GM19328 (cell line): ENCODE data around the gene KLHL35.
"Not testable (repeated sequence)": the region's sequence is repeated elsewhere in the genome, so short reads cannot be mapped to it uniquely, and the experiment has no call there.

Experiments used
- ATAC-seq: cut with Tn5 transposase; IDR thresholded peaks from one replicate; pipeline ENCODE4 v1.9.1; 2021; ENCODE audit warnings: mild to moderate bottlenecking, moderate library complexity; ENCODE audit not compliant: unreplicated experiment

KLHL35 gene

DNA sequence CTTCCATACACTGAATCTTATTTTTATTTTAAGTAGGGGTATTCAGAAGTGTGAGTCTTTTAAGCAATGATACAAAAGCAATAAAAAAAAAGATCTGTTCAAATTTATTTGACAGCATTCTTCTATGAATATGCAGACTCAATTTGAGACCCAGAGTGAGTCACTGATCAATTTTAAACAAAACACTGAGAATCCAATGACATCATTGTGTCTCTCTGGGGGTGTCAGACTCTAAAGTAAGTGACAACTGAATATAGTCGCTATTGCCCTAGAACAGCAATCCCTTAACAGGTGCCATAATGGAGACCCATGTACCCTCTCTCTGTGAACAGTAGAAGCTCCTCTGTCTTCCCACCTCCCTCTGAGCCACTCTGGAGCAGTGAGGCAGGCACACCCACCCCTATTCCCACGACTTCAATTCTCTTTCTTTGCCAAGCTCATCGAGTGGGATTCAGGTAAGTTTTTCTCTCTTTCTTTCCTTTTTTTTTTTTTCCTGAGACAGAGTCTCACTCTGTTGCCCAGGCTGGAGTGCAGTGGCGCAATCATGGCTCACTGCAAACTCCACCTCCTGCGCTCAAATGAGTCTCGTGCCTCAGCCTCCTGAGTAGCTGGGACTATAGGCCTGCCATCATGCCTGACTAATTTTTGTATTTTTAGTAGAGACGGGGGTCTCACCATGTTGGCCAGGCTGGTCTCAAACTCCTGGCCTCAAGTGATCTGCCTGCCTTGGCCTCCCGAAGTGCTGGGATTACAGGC is 38.7 kb downstream of the KLHL35 start:
- no peak for ATAC-seq

GRCh38 chr11:75389925-75390324 is 43.1 kb downstream of the KLHL35 start:
- no peak for ATAC-seq

GRCh38 chr11:75389276-75389605 is 43.8 kb downstream of the KLHL35 start:
- ATAC-seq, result no peak

- no peak for ATAC-seq
Measured at GRCh38 chr11:75388386-75389275, 44.4 kb downstream of the KLHL35 start.

GRCh38 chr11:75387736-75388294 is 45.2 kb downstream of the KLHL35 start:
- ATAC-seq, result no peak

GRCh38 chr11:75386942-75387630 is 45.9 kb downstream of the KLHL35 start:
- no peak for ATAC-seq

DNA sequence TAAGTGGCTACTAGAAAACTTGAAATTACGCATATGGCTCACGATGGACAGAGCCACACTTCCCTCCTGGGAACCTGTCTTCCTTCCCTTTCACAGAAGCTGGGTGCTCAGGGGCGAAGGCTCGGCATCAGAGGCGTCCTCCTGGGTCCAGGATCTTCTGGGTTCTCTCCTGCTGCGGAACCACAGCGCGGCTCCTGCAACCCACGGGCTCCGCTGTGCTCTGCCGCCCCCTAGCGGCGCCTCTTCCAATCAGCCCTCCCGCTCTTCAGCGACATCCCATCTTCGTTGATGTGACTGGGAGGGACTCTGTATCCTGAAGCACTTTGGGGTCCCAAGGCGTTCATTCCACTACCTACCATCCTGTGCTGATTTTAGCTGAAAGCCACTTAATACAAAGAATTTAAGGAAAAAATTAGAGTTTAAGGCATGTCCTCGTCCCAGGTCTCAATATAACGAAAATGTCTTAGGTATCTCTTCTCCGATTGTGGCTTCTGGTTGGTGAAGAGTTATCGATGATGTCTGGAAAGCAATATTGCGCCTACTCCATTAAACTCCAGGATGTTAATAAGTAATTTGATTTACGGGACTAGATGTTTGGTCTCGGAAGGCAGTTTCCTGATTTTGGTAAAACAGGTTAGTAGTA is 48.4 kb downstream of the KLHL35 start:
- ATAC-seq, result no peak

DNA sequence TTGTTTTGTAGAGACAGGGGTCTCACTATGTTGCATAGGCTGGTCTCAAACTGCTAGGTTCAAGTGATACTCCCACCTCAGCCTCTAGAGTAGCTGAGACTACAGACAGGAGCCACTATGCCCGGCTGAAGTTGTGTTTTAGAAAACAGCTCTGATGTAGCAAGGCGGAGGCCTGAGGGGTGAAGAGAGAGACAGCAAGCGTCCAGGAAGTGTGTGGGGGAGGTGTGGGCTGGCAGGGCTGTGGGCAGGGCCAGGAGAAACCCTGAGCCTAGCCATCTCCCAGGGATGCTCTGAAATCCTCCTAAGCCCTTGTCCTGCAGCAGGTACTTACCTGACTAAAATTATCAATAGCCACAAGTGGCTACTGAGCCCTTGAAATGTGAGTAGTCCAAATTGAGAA is 49.8 kb downstream of the KLHL35 start:
- ATAC-seq, result no peak

- no peak for ATAC-seq
Measured at GRCh38 chr11:75380716-75381420, 52.1 kb downstream of the KLHL35 start.

- ATAC-seq, result no peak
Measured at GRCh38 chr11:75380245-75380644, 52.8 kb downstream of the KLHL35 start.

GRCh38 chr11:75378776-75379175 is 54.2 kb downstream of the KLHL35 start:
- ATAC-seq, result not testable (repeated sequence)

- no peak for ATAC-seq
Measured at GRCh38 chr11:75376175-75376574, 56.8 kb downstream of the KLHL35 start.

DNA sequence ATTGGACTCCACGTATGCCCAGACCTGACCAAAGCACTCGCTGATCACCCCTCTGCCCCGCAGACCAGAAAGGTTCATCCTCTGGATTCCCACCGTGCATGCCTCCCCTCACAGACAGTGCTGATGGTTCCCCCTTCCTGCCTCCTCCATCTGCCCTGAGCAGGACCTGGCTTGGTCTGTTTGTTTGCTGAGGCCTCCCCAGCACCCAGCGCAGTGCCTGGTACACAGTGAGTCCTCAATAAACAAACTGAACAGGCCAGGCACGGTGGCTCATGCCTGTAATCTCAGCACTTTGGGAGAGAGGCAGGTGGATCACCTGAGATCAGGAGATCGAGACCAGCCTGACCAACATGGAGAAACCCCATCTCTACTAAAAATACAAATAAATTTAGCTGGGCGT is 57.4 kb downstream of the KLHL35 start:
- ATAC-seq, result no peak

DNA sequence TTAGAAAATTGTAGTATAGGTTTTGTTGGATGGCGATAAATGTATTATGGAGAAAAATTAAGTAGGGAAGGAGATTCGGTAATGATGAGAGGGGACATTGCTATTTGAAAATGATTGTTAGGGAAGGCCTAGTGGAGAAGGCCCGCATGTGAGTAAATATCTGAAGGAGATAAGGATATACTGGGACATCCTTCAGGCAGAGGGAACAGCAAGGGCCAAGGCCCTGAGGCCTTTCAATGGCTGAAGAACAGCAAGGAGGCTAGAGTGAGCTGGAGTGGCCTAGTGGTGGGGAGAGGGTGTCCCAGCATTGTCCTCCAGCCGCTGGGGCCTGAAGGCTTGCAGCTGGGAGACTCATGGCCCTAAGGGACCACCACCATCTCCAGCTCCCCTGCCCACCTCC is 58.4 kb downstream of the KLHL35 start:
- ATAC-seq, result no peak

DNA sequence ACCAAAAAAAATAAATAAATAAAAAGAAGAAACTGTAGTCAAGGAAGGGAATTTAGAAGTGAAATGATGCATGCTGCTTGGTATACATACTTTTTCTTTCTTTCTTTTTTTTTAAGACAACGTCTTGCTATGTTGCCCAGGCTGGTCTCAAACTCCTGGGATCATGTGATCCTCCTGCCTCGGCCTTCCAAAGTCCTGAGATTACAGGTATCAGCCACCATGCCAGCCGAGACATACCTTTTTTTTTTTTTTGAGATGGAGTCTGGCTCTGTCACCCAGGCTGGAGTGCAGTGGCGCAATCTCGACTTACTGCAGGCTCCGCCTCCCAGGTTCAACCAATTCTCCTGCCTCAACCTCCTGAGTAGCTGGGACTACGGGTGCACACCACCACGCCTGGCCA is 59.8 kb downstream of the KLHL35 start:
- ATAC-seq, result no peak
